Glutamatergic neuron (in vitro differentiated cells): ENCODE data around the gene SEMA6B. TPM values are rescaled to one million over a fixed set of nuclear protein-coding genes. Genes with fewer than 3 reads are reported as not detected.
"Not testable (repeated sequence)": the region's sequence is repeated elsewhere in the genome, so short reads cannot be mapped to it uniquely, and the experiment has no call there.

Source experiments
- DNase-seq: peaks from one replicate; pipeline ENCODE4 v3.0.0; 2022
- H3K27ac Mint-ChIP-seq: one replicate; pipeline ENCODE4 v1.8.0; 2020; ENCODE audit warnings: mild to moderate bottlenecking, mixed read lengths, inconsistent platforms; ENCODE audit not compliant: unreplicated experiment
- H3K27me3 Mint-ChIP-seq: one replicate; pipeline ENCODE4 v1.8.0; 2020; ENCODE audit warnings: mild to moderate bottlenecking, moderate library complexity, mixed read lengths, inconsistent platforms; ENCODE audit not compliant: unreplicated experiment
- H3K36me3 Mint-ChIP-seq: one replicate; pipeline ENCODE4 v1.8.0; 2020; ENCODE audit warnings: mild to moderate bottlenecking, mixed read lengths, inconsistent platforms; ENCODE audit not compliant: unreplicated experiment
- H3K4me1 Mint-ChIP-seq: one replicate; pipeline ENCODE4 v1.8.0; 2020; ENCODE audit warnings: mild to moderate bottlenecking, low read depth, mixed read lengths, inconsistent platforms; ENCODE audit not compliant: unreplicated experiment
- H3K4me3 Mint-ChIP-seq: one replicate; pipeline ENCODE4 v1.8.0; 2020; ENCODE audit warnings: mild to moderate bottlenecking, mixed read lengths, inconsistent platforms; ENCODE audit not compliant: unreplicated experiment
- H3K9me3 Mint-ChIP-seq: one replicate; pipeline ENCODE4 v1.8.0; 2020; ENCODE audit warnings: mild to moderate bottlenecking, moderate library complexity, mixed read lengths, inconsistent platforms; ENCODE audit not compliant: unreplicated experiment
- CTCF ChIP-seq: fragments of 200-600 bp; sonication (generic); IDR thresholded peaks from one replicate; pipeline ENCODE4 v1.5.0; 2021; ENCODE audit not compliant: partially characterized antibody, unreplicated experiment
- total RNA-seq: library from RNA; stranded (reverse); fragmentation: NEBNext Ultra II Directional; extraction: Animal tissue kit (Norgen Biotek cat#: 25700); gene quantifications from one replicate; pipeline ENCODE4 v1.2.1, GENCODE V29; 2021; ENCODE audit not compliant: unreplicated experiment

Gene SEMA6B
- total RNA-seq, 1 donor from 2014 or later: 234 TPM

- H3K9me3 Mint-ChIP-seq: peaks cover 8% of the 10 kb centered on the region
- peaks cover 5% of the 10 kb centered on the region for H3K27me3 Mint-ChIP-seq
- no peaks in the 10 kb centered on the region for H3K36me3 Mint-ChIP-seq
- peaks cover 7% of the 10 kb centered on the region for H3K4me1 Mint-ChIP-seq
- DNase-seq: peak; percentile 83
- H3K27ac Mint-ChIP-seq: no peak overlapping the region
- no peak for TF ChIP-seq CTCF
- H3K4me3 Mint-ChIP-seq: peak overlapping the region; percentile 57
These were observed 38.6 kb upstream of the SEMA6B start for GRCh38 chr19:4597975-4598671.

GRCh38 chr19:4597278-4597974 lies 37.9 kb upstream of the SEMA6B start:
- TF ChIP-seq CTCF: no peak
- Mint-ChIP-seq H3K27me3 (peaks cover 5% of the 10 kb centered on the region), H3K27ac (peak overlapping the region; percentile 76), H3K4me1 (peaks cover 8% of the 10 kb centered on the region), H3K4me3 (peak overlapping the region; percentile 75), H3K9me3 (peaks cover 10% of the 10 kb centered on the region), H3K36me3 (no peaks in the 10 kb centered on the region)
- DNase-seq: peak; percentile 72

- DNase-seq: peak; percentile 74
- Mint-ChIP-seq H3K4me3 (no peak overlapping the region), H3K9me3 (peaks cover 10% of the 10 kb centered on the region), H3K36me3 (no peaks in the 10 kb centered on the region), H3K27ac (peak overlapping the region; percentile 62), H3K4me1 (peaks cover 13% of the 10 kb centered on the region), H3K27me3 (peaks cover 5% of the 10 kb centered on the region)
- no peak for TF ChIP-seq CTCF
These were observed 36.8 kb upstream of the SEMA6B start for GRCh38 chr19:4596033-4596904.

GRCh38 chr19:4595158-4595557 lies 35.7 kb upstream of the SEMA6B start:
- H3K27me3 Mint-ChIP-seq, DNase-seq, H3K9me3 Mint-ChIP-seq, H3K36me3 Mint-ChIP-seq, H3K4me3 Mint-ChIP-seq: not testable (repeated sequence)
- Mint-ChIP-seq H3K4me1 (peaks cover 13% of the 10 kb centered on the region), H3K27ac (peak overlapping the region; percentile 86)

- peaks cover 13% of the 10 kb centered on the region for H3K4me1 Mint-ChIP-seq
- no peak overlapping the region for H3K27ac Mint-ChIP-seq
- H3K9me3 Mint-ChIP-seq: peaks cover 8% of the 10 kb centered on the region
- no peaks in the 10 kb centered on the region for H3K36me3 Mint-ChIP-seq
- no peak for TF ChIP-seq CTCF
- H3K4me3 Mint-ChIP-seq: no peak overlapping the region
- DNase-seq: no peak
- peaks cover 3% of the 10 kb centered on the region for H3K27me3 Mint-ChIP-seq
These were observed 34.7 kb upstream of the SEMA6B start for GRCh38 chr19:4594201-4594600.
